ENCODE results near the gene NSMCE3. TPM values are rescaled to one million over a fixed set of nuclear protein-coding genes. Genes with fewer than 3 reads are reported as not detected.

The NSMCE3 gene
- total and polyA plus RNA-seq, 2 donors = 9.5 to 10.9 TPM

- H3K4me3 ChIP-seq (ENCODE audit: low read length in 2 of 2) = no peak overlapping the region
- no peaks in the 10 kb centered on the region for H3K36me3 ChIP-seq (ENCODE audit: control insufficient read depth in 2 of 2, insufficient read depth in 2 of 2, low read length in 1 of 2)
- peaks cover 0 to 4% of the 10 kb centered on the region in 2 donors for H3K27me3 ChIP-seq (ENCODE audit: control insufficient read depth in 2 of 2, insufficient read depth in 1 of 2, low read length in 1 of 2)
- no peak overlapping the region for H3K27ac ChIP-seq (ENCODE audit: low read depth in 1 of 2, low read length in 1 of 2)
- WGBS = 96% methylated on average over 2 of the region's 2 CpGs
- H3K9me3 ChIP-seq (ENCODE audit: control insufficient read depth in 2 of 2, insufficient read depth in 1 of 2, low read length in 1 of 2) = no peaks in the 10 kb centered on the region
- DNase-seq (ENCODE audit: low read depth in 6 of 9, low spot score in 9 of 9) = no peak
- H3K4me1 ChIP-seq (ENCODE audit: control insufficient read depth in 2 of 2, insufficient read depth in 2 of 2, low read length in 2 of 2) = no peaks in the 10 kb centered on the region
These were observed 6.7 kb upstream of the NSMCE3 start for GRCh38 chr15:29276366-29276765.

- Histone ChIP-seq H3K4me1 (ENCODE audit: control insufficient read depth in 2 of 2, insufficient read depth in 2 of 2, low read length in 2 of 2) (no peaks in the 10 kb centered on the region), H3K27ac (ENCODE audit: low read depth in 1 of 2, low read length in 1 of 2) (no peak overlapping the region), H3K36me3 (ENCODE audit: control insufficient read depth in 2 of 2, insufficient read depth in 2 of 2, low read length in 1 of 2) (no peaks in the 10 kb centered on the region), H3K9me3 (ENCODE audit: control insufficient read depth in 2 of 2, insufficient read depth in 1 of 2, low read length in 1 of 2) (no peaks in the 10 kb centered on the region), H3K27me3 (ENCODE audit: control insufficient read depth in 2 of 2, insufficient read depth in 1 of 2, low read length in 1 of 2) (peaks cover 0 to 4% of the 10 kb centered on the region in 2 donors), H3K4me3 (ENCODE audit: low read length in 2 of 2) (no peak overlapping the region)
- no peak for DNase-seq (ENCODE audit: low read depth in 6 of 9, low spot score in 9 of 9)
- 98% methylated on average over 1 of the region's 1 CpG for WGBS
These were observed 6.2 kb upstream of the NSMCE3 start for GRCh38 chr15:29275855-29276254.

GRCh38 chr15:29274946-29275345 is 5.3 kb upstream of the NSMCE3 start:
- H3K27ac ChIP-seq (ENCODE audit: low read depth in 1 of 2, low read length in 1 of 2) = no peak overlapping the region
- no peaks in the 10 kb centered on the region for H3K27me3 ChIP-seq (ENCODE audit: control insufficient read depth in 2 of 2, insufficient read depth in 1 of 2, low read length in 1 of 2)
- H3K4me3 ChIP-seq (ENCODE audit: low read length in 2 of 2) = no peak overlapping the region
- H3K9me3 ChIP-seq (ENCODE audit: control insufficient read depth in 2 of 2, insufficient read depth in 1 of 2, low read length in 1 of 2) = no peaks in the 10 kb centered on the region
- 96% methylated on average over 3 of the region's 3 CpGs for WGBS
- no peaks in the 10 kb centered on the region for H3K4me1 ChIP-seq (ENCODE audit: control insufficient read depth in 2 of 2, insufficient read depth in 2 of 2, low read length in 2 of 2)
- no peaks in the 10 kb centered on the region for H3K36me3 ChIP-seq (ENCODE audit: control insufficient read depth in 2 of 2, insufficient read depth in 2 of 2, low read length in 1 of 2)
- no peak for DNase-seq (ENCODE audit: low read depth in 6 of 9, low spot score in 9 of 9)

GRCh38 chr15:29272219-29272618 is 2.6 kb upstream of the NSMCE3 start:
- no peak overlapping the region for H3K27ac ChIP-seq (ENCODE audit: low read depth in 1 of 2, low read length in 1 of 2)
- H3K4me1 ChIP-seq (ENCODE audit: control insufficient read depth in 2 of 2, insufficient read depth in 2 of 2, low read length in 2 of 2) = peaks cover 4 to 8% of the 10 kb centered on the region in 2 donors
- H3K36me3 ChIP-seq (ENCODE audit: control insufficient read depth in 2 of 2, insufficient read depth in 2 of 2, low read length in 1 of 2) = no peaks in the 10 kb centered on the region
- DNase-seq (ENCODE audit: low read depth in 6 of 9, low spot score in 9 of 9) = no peak
- no peaks in the 10 kb centered on the region for H3K9me3 ChIP-seq (ENCODE audit: control insufficient read depth in 2 of 2, insufficient read depth in 1 of 2, low read length in 1 of 2)
- no peaks in the 10 kb centered on the region for H3K27me3 ChIP-seq (ENCODE audit: control insufficient read depth in 2 of 2, insufficient read depth in 1 of 2, low read length in 1 of 2)
- 98% methylated on average over 5 of the region's 5 CpGs for WGBS
- H3K4me3 ChIP-seq (ENCODE audit: low read length in 2 of 2) = no peak overlapping the region

GRCh38 chr15:29270976-29271375 is 1.4 kb upstream of the NSMCE3 start:
- H3K4me3 ChIP-seq (ENCODE audit: low read length in 2 of 2) = no peak overlapping the region
- peaks cover 4 to 14% of the 10 kb centered on the region in 2 donors for H3K4me1 ChIP-seq (ENCODE audit: control insufficient read depth in 2 of 2, insufficient read depth in 2 of 2, low read length in 2 of 2)
- no peak for DNase-seq (ENCODE audit: low read depth in 6 of 9, low spot score in 9 of 9)
- no peaks in the 10 kb centered on the region for H3K9me3 ChIP-seq (ENCODE audit: control insufficient read depth in 2 of 2, insufficient read depth in 1 of 2, low read length in 1 of 2)
- H3K27ac ChIP-seq (ENCODE audit: low read depth in 1 of 2, low read length in 1 of 2) = no peak overlapping the region
- no peaks in the 10 kb centered on the region for H3K27me3 ChIP-seq (ENCODE audit: control insufficient read depth in 2 of 2, insufficient read depth in 1 of 2, low read length in 1 of 2)
- H3K36me3 ChIP-seq (ENCODE audit: control insufficient read depth in 2 of 2, insufficient read depth in 2 of 2, low read length in 1 of 2) = no peaks in the 10 kb centered on the region

GRCh38 chr15:29270169-29270955 is 740 bp upstream of the NSMCE3 start:
- Histone ChIP-seq H3K36me3 (ENCODE audit: control insufficient read depth in 2 of 2, insufficient read depth in 2 of 2, low read length in 1 of 2) (no peaks in the 10 kb centered on the region), H3K9me3 (ENCODE audit: control insufficient read depth in 2 of 2, insufficient read depth in 1 of 2, low read length in 1 of 2) (no peaks in the 10 kb centered on the region), H3K4me3 (ENCODE audit: low read length in 2 of 2) (peak overlapping the region; percentile 73 to 83), H3K4me1 (ENCODE audit: control insufficient read depth in 2 of 2, insufficient read depth in 2 of 2, low read length in 2 of 2) (peaks cover 4 to 14% of the 10 kb centered on the region in 2 donors), H3K27ac (ENCODE audit: low read depth in 1 of 2, low read length in 1 of 2) (peak overlapping the region; percentile 89 to 90), H3K27me3 (ENCODE audit: control insufficient read depth in 2 of 2, insufficient read depth in 1 of 2, low read length in 1 of 2) (no peaks in the 10 kb centered on the region)
- WGBS = under 1% methylated on average over 8 of the region's 8 CpGs
- peak in 7 of 9 donors; percentile 6 to 70 (median 26) for DNase-seq (ENCODE audit: low read depth in 6 of 9, low spot score in 9 of 9)

- 8% methylated on average over 35 of the region's 35 CpGs for WGBS
- no peaks in the 10 kb centered on the region for H3K27me3 ChIP-seq (ENCODE audit: control insufficient read depth in 2 of 2, insufficient read depth in 1 of 2, low read length in 1 of 2)
- H3K4me1 ChIP-seq (ENCODE audit: control insufficient read depth in 2 of 2, insufficient read depth in 2 of 2, low read length in 2 of 2) = peaks cover 4 to 14% of the 10 kb centered on the region in 2 donors
- H3K36me3 ChIP-seq (ENCODE audit: control insufficient read depth in 2 of 2, insufficient read depth in 2 of 2, low read length in 1 of 2) = no peaks in the 10 kb centered on the region
- H3K27ac ChIP-seq (ENCODE audit: low read depth in 1 of 2, low read length in 1 of 2) = peak overlapping the region; percentile 89 to 90
- DNase-seq (ENCODE audit: low read depth in 6 of 9, low spot score in 9 of 9) = peak in 8 of 9 donors; percentile 27 to 76 (median 46)
- H3K4me3 ChIP-seq (ENCODE audit: low read length in 2 of 2) = peak overlapping the region; percentile 73 to 83
- H3K9me3 ChIP-seq (ENCODE audit: control insufficient read depth in 2 of 2, insufficient read depth in 1 of 2, low read length in 1 of 2) = no peaks in the 10 kb centered on the region
These were observed 727 bp downstream of the NSMCE3 start for GRCh38 chr15:29268706-29269484.

GRCh38 chr15:29266052-29266582 is 3.5 kb downstream of the NSMCE3 start:
- no peaks in the 10 kb centered on the region for H3K36me3 ChIP-seq (ENCODE audit: control insufficient read depth in 2 of 2, insufficient read depth in 2 of 2, low read length in 1 of 2)
- 100% methylated on average over 1 of the region's 1 CpG for WGBS
- no peaks in the 10 kb centered on the region for H3K9me3 ChIP-seq (ENCODE audit: control insufficient read depth in 2 of 2, insufficient read depth in 1 of 2, low read length in 1 of 2)
- H3K4me3 ChIP-seq (ENCODE audit: low read length in 2 of 2) = no peak overlapping the region
- H3K27ac ChIP-seq (ENCODE audit: low read depth in 1 of 2, low read length in 1 of 2) = no peak overlapping the region
- H3K4me1 ChIP-seq (ENCODE audit: control insufficient read depth in 2 of 2, insufficient read depth in 2 of 2, low read length in 2 of 2) = peaks cover 4 to 14% of the 10 kb centered on the region in 2 donors
- no peak for DNase-seq (ENCODE audit: low read depth in 6 of 9, low spot score in 9 of 9)
- no peaks in the 10 kb centered on the region for H3K27me3 ChIP-seq (ENCODE audit: control insufficient read depth in 2 of 2, insufficient read depth in 1 of 2, low read length in 1 of 2)

GRCh38 chr15:29263289-29263688 is 6.3 kb downstream of the NSMCE3 start:
- Histone ChIP-seq H3K36me3 (ENCODE audit: control insufficient read depth in 2 of 2, insufficient read depth in 2 of 2, low read length in 1 of 2) (no peaks in the 10 kb centered on the region), H3K4me1 (ENCODE audit: control insufficient read depth in 2 of 2, insufficient read depth in 2 of 2, low read length in 2 of 2) (peaks cover 0 to 11% of the 10 kb centered on the region in 2 donors), H3K27me3 (ENCODE audit: control insufficient read depth in 2 of 2, insufficient read depth in 1 of 2, low read length in 1 of 2) (no peaks in the 10 kb centered on the region), H3K4me3 (ENCODE audit: low read length in 2 of 2) (no peak overlapping the region), H3K27ac (ENCODE audit: low read depth in 1 of 2, low read length in 1 of 2) (no peak overlapping the region), H3K9me3 (ENCODE audit: control insufficient read depth in 2 of 2, insufficient read depth in 1 of 2, low read length in 1 of 2) (no peaks in the 10 kb centered on the region)
- DNase-seq (ENCODE audit: low read depth in 6 of 9, low spot score in 9 of 9) = no peak
- WGBS = 94% methylated on average over 3 of the region's 3 CpGs

Data from thymus (tissue), 11 donors.